ENCODE results near the gene MED6.

DNA sequence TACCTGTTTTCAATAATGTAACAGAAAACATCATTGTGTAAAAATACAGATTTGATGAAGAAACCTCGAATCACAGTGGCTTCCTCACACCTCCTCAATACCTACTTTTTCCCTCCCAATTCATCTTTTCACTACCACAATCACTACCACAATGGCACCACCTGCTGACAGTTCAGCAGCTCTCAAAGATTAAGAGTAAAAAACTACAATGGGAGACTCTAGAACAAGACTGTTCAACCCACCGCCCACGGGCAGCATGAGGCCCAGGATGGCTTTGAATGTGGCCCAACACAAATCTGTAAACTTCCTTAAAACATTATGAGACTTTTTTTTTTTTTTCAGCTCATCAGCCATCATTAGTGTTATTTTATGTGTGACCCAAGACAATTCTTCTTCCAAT is 15.2 kb downstream of the MED6 start:
- TF ChIP-seq, protein P1, sequence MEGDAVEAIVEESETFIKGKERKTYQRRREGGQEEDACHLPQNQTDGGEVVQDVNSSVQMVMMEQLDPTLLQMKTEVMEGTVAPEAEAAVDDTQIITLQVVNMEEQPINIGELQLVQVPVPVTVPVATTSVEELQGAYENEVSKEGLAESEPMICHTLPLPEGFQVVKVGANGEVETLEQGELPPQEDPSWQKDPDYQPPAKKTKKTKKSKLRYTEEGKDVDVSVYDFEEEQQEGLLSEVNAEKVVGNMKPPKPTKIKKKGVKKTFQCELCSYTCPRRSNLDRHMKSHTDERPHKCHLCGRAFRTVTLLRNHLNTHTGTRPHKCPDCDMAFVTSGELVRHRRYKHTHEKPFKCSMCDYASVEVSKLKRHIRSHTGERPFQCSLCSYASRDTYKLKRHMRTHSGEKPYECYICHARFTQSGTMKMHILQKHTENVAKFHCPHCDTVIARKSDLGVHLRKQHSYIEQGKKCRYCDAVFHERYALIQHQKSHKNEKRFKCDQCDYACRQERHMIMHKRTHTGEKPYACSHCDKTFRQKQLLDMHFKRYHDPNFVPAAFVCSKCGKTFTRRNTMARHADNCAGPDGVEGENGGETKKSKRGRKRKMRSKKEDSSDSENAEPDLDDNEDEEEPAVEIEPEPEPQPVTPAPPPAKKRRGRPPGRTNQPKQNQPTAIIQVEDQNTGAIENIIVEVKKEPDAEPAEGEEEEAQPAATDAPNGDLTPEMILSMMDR (IDR thresholded peaks at IDR 0.05): no peak
- no peak for TF ChIP-seq POLR2A (IDR thresholded peaks at IDR 0.05)

Data from esophagus squamous epithelium (tissue), 4 donors.